Activated CD8-positive, alpha-beta T cell treated with anti-CD3 and anti-CD28 coated beads, Interleukin-2, amount 10 ng/mL, durations not matched to agents 7 days and 5 days (primary cell): ENCODE measurements around the gene NUP210L. TPM values are rescaled to one million over a fixed set of nuclear protein-coding genes. Genes with fewer than 3 reads are reported as not detected.

ENCODE experiments used
- ATAC-seq: fragments of 150-1000 bp; cut with Tn5 transposase; one replicate; pipeline ENCODE4 v1.10.0; 2021; ENCODE audit warnings: moderate library complexity
- CTCF ChIA-PET: fragments of 350-600 bp; sonication (Branson Sonifier 250); formaldehyde crosslinking; loops from one replicate; lab custom pipeline; 2021; ENCODE audit warnings: antibody characterized with exemption; lab: Charles Lee
- POLR2A ChIA-PET: fragments of 350-600 bp; sonication (Branson Sonifier 250); formaldehyde crosslinking; loops from one replicate; lab custom pipeline; 2021; ENCODE audit warnings: antibody characterized with exemption; lab: Charles Lee
- DNase-seq: peaks from one replicate; pipeline ENCODE4 v3.0.0-alpha.2; 2020
- H3K27ac Mint-ChIP-seq: one replicate; pipeline ENCODE4 v1.8.0; 2021; ENCODE audit warnings: mild to moderate bottlenecking, mixed read lengths
- H3K27me3 Mint-ChIP-seq: one replicate; pipeline ENCODE4 v1.8.0; 2021; ENCODE audit warnings: low read depth, mixed read lengths
- H3K36me3 Mint-ChIP-seq: one replicate; pipeline ENCODE4 v1.8.0; 2021; ENCODE audit warnings: low read depth, mixed read lengths
- H3K4me1 Mint-ChIP-seq: one replicate; pipeline ENCODE4 v1.8.0; 2021; ENCODE audit warnings: low read depth, mixed read lengths
- H3K4me3 Mint-ChIP-seq: one replicate; pipeline ENCODE4 v1.8.0; 2021; ENCODE audit warnings: mild to moderate bottlenecking, mixed read lengths
- H3K9me3 Mint-ChIP-seq: one replicate; pipeline ENCODE4 v1.8.0; 2022; ENCODE audit warnings: mixed read lengths; ENCODE audit not compliant: insufficient read depth
- total RNA-seq, 2 experiments: library from RNA; stranded (reverse); gene quantifications; one replicate each; pipeline ENCODE4 v1.2.3, GENCODE V29; 2021

The NUP210L gene
- total RNA-seq, 2 experiments from 2014 or later = 0.08 to 0.13 TPM

GRCh38 chr1:153963850-153964331, 191.0 kb downstream of the NUP210L start:
- ATAC-seq = no peak
- POLR2A ChIA-PET = interaction anchor here (0.6 to 2.8 kb wide), 8 partner anchors 9 to 312 kb away, joined by 3 to 23 read pairs (median 4); partner anchors contain the start of genes DENND4B and JTB
- H3K4me3 Mint-ChIP-seq = peak overlapping the region; percentile 75
- H3K27me3 Mint-ChIP-seq = no peaks in the 10 kb centered on the region
- CTCF ChIA-PET = interaction anchor here (1.9 to 7.4 kb wide), 5 partner anchors 13 to 167 kb away, joined by 9 to 109 read pairs (median 25); partner anchors contain the start of genes DENND4B, JTB and RAB13
- peak overlapping the region; percentile 76 for H3K27ac Mint-ChIP-seq
- H3K4me1 Mint-ChIP-seq = peaks cover 69% of the 10 kb centered on the region
- H3K36me3 Mint-ChIP-seq = peaks cover 18% of the 10 kb centered on the region
- no peaks in the 10 kb centered on the region for H3K9me3 Mint-ChIP-seq
- DNase-seq = no peak

GRCh38 chr1:153963030-153963849, 191.6 kb downstream of the NUP210L start, which contains the start of gene SLC39A1:
TSS of gene SLC39A1 (minus strand) at chr1:153963537. CDS start at chr1:153962715, 822 bp downstream.
- POLR2A ChIA-PET = interaction anchor here (0.6 to 2.8 kb wide), 13 partner anchors 9 to 329 kb away, joined by 3 to 23 read pairs (median 4); partner anchors contain the start of genes DENND4B, GATAD2B and JTB
- peak within 1 kb of the TSS; percentile 75 for H3K4me3 Mint-ChIP-seq

GRCh38 chr1:153962088-153963029, 192.5 kb downstream of the NUP210L start:
- POLR2A ChIA-PET = interaction anchor here (0.6 to 2.8 kb wide), 9 partner anchors 9 to 328 kb away, joined by 3 to 23 read pairs (median 4); partner anchors contain the start of genes DENND4B and GATAD2B
- Mint-ChIP-seq H3K36me3 (peaks cover 18% of the 10 kb centered on the region), H3K9me3 (no peaks in the 10 kb centered on the region), H3K27me3 (no peaks in the 10 kb centered on the region), H3K4me3 (peak overlapping the region; percentile 75), H3K27ac (peak overlapping the region; percentile 76), H3K4me1 (peaks cover 60% of the 10 kb centered on the region)
- DNase-seq = no peak
- no peak for ATAC-seq
- CTCF ChIA-PET = interaction anchor here (1.3 to 7.4 kb wide), 5 partner anchors 15 to 165 kb away, joined by 4 to 109 read pairs (median 12); partner anchors contain the start of genes DENND4B, GATAD2B, JTB and RAB13

More at GRCh38 chr1:153963030-153963849, 191.6 kb downstream of the NUP210L start, which contains the start of gene SLC39A1:
- ATAC-seq (peak; percentile 66), DNase-seq (peak; percentile 96)
- CTCF ChIA-PET = interaction anchor here (1.3 to 7.4 kb wide), 5 partner anchors 14 to 166 kb away, joined by 4 to 109 read pairs (median 12); partner anchors contain the start of genes DENND4B, GATAD2B, JTB and RAB13
- H3K27me3 Mint-ChIP-seq = no peaks in the 10 kb centered on the region
- H3K36me3 Mint-ChIP-seq = peaks cover 18% of the 10 kb centered on the region
- peaks cover 68% of the 10 kb centered on the region for H3K4me1 Mint-ChIP-seq
- no peaks in the 10 kb centered on the region for H3K9me3 Mint-ChIP-seq
- H3K27ac Mint-ChIP-seq = peak within 1 kb of the TSS; percentile 76

- Mint-ChIP-seq H3K36me3 (peaks cover 22% of the 10 kb centered on the region), H3K4me3 (no peak overlapping the region), H3K27ac (peak overlapping the region; percentile 0), H3K27me3 (no peaks in the 10 kb centered on the region), H3K4me1 (peaks cover 62% of the 10 kb centered on the region), H3K9me3 (no peaks in the 10 kb centered on the region)
- DNase-seq (no peak), ATAC-seq (no peak)
- ChIA-PET POLR2A (interaction anchor here (0.6 to 1.3 kb wide), 2 partner anchors 29 to 216 kb away, joined by 4 to 6 read pairs; partner anchors contain the start of gene RPS27), CTCF (interaction anchor here (3.4 kb wide), 1 partner anchor 16 kb away, joined by 25 read pairs; the partner anchor contains the start of gene DENND4B)
These were observed 193.5 kb downstream of the NUP210L start for GRCh38 chr1:153961421-153961820.

- ATAC-seq (no peak), DNase-seq (no peak)
- Mint-ChIP-seq H3K4me1 (peaks cover 63% of the 10 kb centered on the region), H3K4me3 (no peak overlapping the region), H3K9me3 (no peaks in the 10 kb centered on the region), H3K27ac (no peak overlapping the region), H3K36me3 (peaks cover 20% of the 10 kb centered on the region), H3K27me3 (no peaks in the 10 kb centered on the region)
- ChIA-PET CTCF (interaction anchor here (0.6 to 3.2 kb wide), 2 partner anchors 18 to 286 kb away, joined by 3 to 10 read pairs; partner anchors contain the start of gene JTB), POLR2A (interaction anchor here (7.4 kb wide), 1 partner anchor 14 kb away, joined by 63 read pairs; the partner anchor contains the start of gene DENND4B)
These were observed 194.7 kb downstream of the NUP210L start for GRCh38 chr1:153960206-153960605.

- ATAC-seq (no peak), DNase-seq (no peak)
- no peaks in the 10 kb centered on the region for H3K27me3 Mint-ChIP-seq
- ChIA-PET POLR2A (interaction anchor here (1.0 to 7.4 kb wide), 4 partner anchors 8 to 31 kb away, joined by 3 to 63 read pairs (median 20); partner anchors contain the start of genes CREB3L4, DENND4B, JTB and RPS27), CTCF (interaction anchor here (0.8 to 5.4 kb wide), 5 partner anchors 8 to 138 kb away, joined by 4 to 48 read pairs (median 28); partner anchors contain the start of genes CREB3L4, DENND4B, JTB and RAB13)
- H3K9me3 Mint-ChIP-seq = no peaks in the 10 kb centered on the region
- H3K4me1 Mint-ChIP-seq = peaks cover 70% of the 10 kb centered on the region
- peaks cover 25% of the 10 kb centered on the region for H3K36me3 Mint-ChIP-seq
- no peak overlapping the region for H3K4me3 Mint-ChIP-seq
- peak overlapping the region; percentile 1 for H3K27ac Mint-ChIP-seq
These were observed 195.4 kb downstream of the NUP210L start for GRCh38 chr1:153959454-153959853.

- POLR2A ChIA-PET = interaction anchor here (0.7 to 7.4 kb wide), 7 partner anchors 9 to 36 kb away, joined by 3 to 63 read pairs (median 7); partner anchors contain the start of genes CREB3L4, DENND4B, GATAD2B and JTB
- H3K4me1 Mint-ChIP-seq = peaks cover 71% of the 10 kb centered on the region
These were observed 196.0 kb downstream of the NUP210L start for GRCh38 chr1:153958961-153959260.

GRCh38 chr1:153958111-153958960, 196.5 kb downstream of the NUP210L start, which contains the start of gene CRTC2:
TSS of gene CRTC2 (minus strand) at chr1:153958612. CDS start at chr1:153958497, 115 bp downstream.
- peak within 1 kb of the TSS; percentile 95 for H3K4me3 Mint-ChIP-seq
- ChIA-PET POLR2A (interaction anchor here (0.7 to 7.4 kb wide), 8 partner anchors 9 to 35 kb away, joined by 3 to 63 read pairs (median 6); partner anchors contain the start of genes CREB3L4, DENND4B, GATAD2B and JTB), CTCF (interaction anchor here (0.8 to 5.4 kb wide), 5 partner anchors 9 to 137 kb away, joined by 4 to 48 read pairs (median 28); partner anchors contain the start of genes CREB3L4, DENND4B, JTB and RAB13)
- peaks cover 36% of the 10 kb centered on the region for H3K36me3 Mint-ChIP-seq
- no peaks in the 10 kb centered on the region for H3K9me3 Mint-ChIP-seq
- H3K4me1 Mint-ChIP-seq = peaks cover 70% of the 10 kb centered on the region
- H3K27me3 Mint-ChIP-seq = no peaks in the 10 kb centered on the region
- peak; percentile 87 for ATAC-seq
- DNase-seq = peak; percentile 99
- peak within 1 kb of the TSS; percentile 94 for H3K27ac Mint-ChIP-seq

More at GRCh38 chr1:153958961-153959260, 196.0 kb downstream of the NUP210L start:
- no peaks in the 10 kb centered on the region for H3K9me3 Mint-ChIP-seq
- DNase-seq (no peak), ATAC-seq (no peak)
- CTCF ChIA-PET = interaction anchor here (0.8 to 5.4 kb wide), 5 partner anchors 8 to 137 kb away, joined by 4 to 48 read pairs (median 28); partner anchors contain the start of genes CREB3L4, DENND4B, JTB and RAB13
- peaks cover 31% of the 10 kb centered on the region for H3K36me3 Mint-ChIP-seq
- peak overlapping the region; percentile 94 for H3K27ac Mint-ChIP-seq
- H3K27me3 Mint-ChIP-seq = no peaks in the 10 kb centered on the region
- H3K4me3 Mint-ChIP-seq = peak overlapping the region; percentile 95

- H3K4me1 Mint-ChIP-seq = peaks cover 71% of the 10 kb centered on the region
- peak overlapping the region; percentile 94 for H3K27ac Mint-ChIP-seq
- ATAC-seq (peak; percentile 28), DNase-seq (peak; percentile 62)
- ChIA-PET CTCF (interaction anchor here (3.2 to 5.4 kb wide), 4 partner anchors 10 to 29 kb away, joined by 10 to 48 read pairs (median 29); partner anchors contain the start of genes CREB3L4, DENND4B, JTB and RAB13), POLR2A (interaction anchor here (1.1 to 7.4 kb wide), 7 partner anchors 10 to 35 kb away, joined by 3 to 63 read pairs (median 13); partner anchors contain the start of genes CREB3L4, DENND4B, GATAD2B and JTB)
- H3K27me3 Mint-ChIP-seq = no peaks in the 10 kb centered on the region
- H3K4me3 Mint-ChIP-seq = peak overlapping the region; percentile 95
- H3K9me3 Mint-ChIP-seq = no peaks in the 10 kb centered on the region
- H3K36me3 Mint-ChIP-seq = peaks cover 39% of the 10 kb centered on the region
These were observed 197.1 kb downstream of the NUP210L start for GRCh38 chr1:153957744-153958110.
